Kidney epithelial cell (primary cell): Measurements from ENCODE around the gene COL4A3. TPM values are rescaled to one million over a fixed set of nuclear protein-coding genes. Genes with fewer than 3 reads are reported as not detected.

Experiments
- DNase-seq: peaks from one replicate; pipeline ENCODE4 v3.0.0-alpha.2; 2010; ENCODE audit warnings: low read depth
- H3K27me3 ChIP-seq: 2 replicates; pipeline ENCODE4 v1.6.0; 2011; ENCODE audit warnings: low read length; ENCODE audit not compliant: control insufficient read depth, insufficient read depth
- H3K36me3 ChIP-seq: 2 replicates; pipeline ENCODE4 v1.5.1; 2011; ENCODE audit warnings: low read length; ENCODE audit not compliant: control insufficient read depth, insufficient read depth
- H3K4me3 ChIP-seq: 2 replicates; pipeline ENCODE4 v1.5.1; 2011; ENCODE audit warnings: low read depth, mild to moderate bottlenecking, control low read depth, low read length
- total RNA-seq: library from RNA; depleted of rRNA; stranded (reverse); fragments of >200 nt; gene quantifications from 2 replicates; pipeline ENCODE4 v1.2.3, GENCODE V29; 2015
- TF ChIP-seq, protein P1 (sequence below): IDR thresholded peaks from 2 replicates; pipeline ENCODE4 v1.5.1; 2011; ENCODE audit warnings: mild to moderate bottlenecking, moderate library complexity, low read length, control low read depth, inconsistent platforms; ENCODE audit not compliant: insufficient read depth, poor library complexity, severe bottlenecking

The COL4A3 gene
- total RNA-seq, 1 donor from 2014 or later: 2.3 TPM

GRCh38 chr2:227349989-227350612, 185.7 kb downstream of the COL4A3 start:
- Histone ChIP-seq H3K4me3 (no peak overlapping the region), H3K36me3 (no peaks in the 10 kb centered on the region), H3K27me3 (no peaks in the 10 kb centered on the region)
- no peak for DNase-seq
- TF ChIP-seq, protein P1, sequence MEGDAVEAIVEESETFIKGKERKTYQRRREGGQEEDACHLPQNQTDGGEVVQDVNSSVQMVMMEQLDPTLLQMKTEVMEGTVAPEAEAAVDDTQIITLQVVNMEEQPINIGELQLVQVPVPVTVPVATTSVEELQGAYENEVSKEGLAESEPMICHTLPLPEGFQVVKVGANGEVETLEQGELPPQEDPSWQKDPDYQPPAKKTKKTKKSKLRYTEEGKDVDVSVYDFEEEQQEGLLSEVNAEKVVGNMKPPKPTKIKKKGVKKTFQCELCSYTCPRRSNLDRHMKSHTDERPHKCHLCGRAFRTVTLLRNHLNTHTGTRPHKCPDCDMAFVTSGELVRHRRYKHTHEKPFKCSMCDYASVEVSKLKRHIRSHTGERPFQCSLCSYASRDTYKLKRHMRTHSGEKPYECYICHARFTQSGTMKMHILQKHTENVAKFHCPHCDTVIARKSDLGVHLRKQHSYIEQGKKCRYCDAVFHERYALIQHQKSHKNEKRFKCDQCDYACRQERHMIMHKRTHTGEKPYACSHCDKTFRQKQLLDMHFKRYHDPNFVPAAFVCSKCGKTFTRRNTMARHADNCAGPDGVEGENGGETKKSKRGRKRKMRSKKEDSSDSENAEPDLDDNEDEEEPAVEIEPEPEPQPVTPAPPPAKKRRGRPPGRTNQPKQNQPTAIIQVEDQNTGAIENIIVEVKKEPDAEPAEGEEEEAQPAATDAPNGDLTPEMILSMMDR: no peak

GRCh38 chr2:227351639-227352038, 187.2 kb downstream of the COL4A3 start:
- TF ChIP-seq, protein P1: no peak
- Histone ChIP-seq H3K27me3 (no peaks in the 10 kb centered on the region), H3K36me3 (no peaks in the 10 kb centered on the region), H3K4me3 (no peak overlapping the region)
- no peak for DNase-seq

GRCh38 chr2:227360351-227360750, 195.9 kb downstream of the COL4A3 start:
- DNase-seq: no peak
- TF ChIP-seq, protein P1: no peak
- H3K4me3 ChIP-seq: no peak overlapping the region
- no peaks in the 10 kb centered on the region for H3K27me3 ChIP-seq
- no peaks in the 10 kb centered on the region for H3K36me3 ChIP-seq

DNA sequence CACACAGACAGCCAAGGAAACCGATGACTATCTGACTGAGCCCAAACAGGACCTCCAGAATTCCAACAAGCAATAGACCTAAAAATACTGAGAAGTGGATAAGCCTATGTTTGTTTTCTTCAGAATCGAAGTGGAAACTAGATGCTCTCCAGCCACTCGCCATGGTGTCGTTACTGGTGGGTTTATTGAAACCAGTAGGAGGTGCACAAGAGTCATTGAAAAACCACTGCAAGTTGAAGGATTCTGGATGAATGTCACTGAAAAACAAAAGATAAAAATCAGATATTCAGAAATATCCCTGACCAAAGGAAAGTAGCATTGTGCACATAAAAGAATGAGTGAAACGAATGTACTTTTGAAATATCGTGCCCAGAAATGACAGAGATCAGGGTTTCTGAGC, 199.3 kb downstream of the COL4A3 start:
- DNase-seq: no peak
- TF ChIP-seq, protein P1: peak; percentile 7
- no peaks in the 10 kb centered on the region for H3K27me3 ChIP-seq

More for the DNA sequence above, 199.3 kb downstream of the COL4A3 start:
- H3K4me3 ChIP-seq: no peak overlapping the region
- H3K36me3 ChIP-seq: no peaks in the 10 kb centered on the region

Other genes with a start within 250 kb of the COL4A3 start
- gene COL4A4, start 419 bp upstream of the COL4A3 start, total RNA-seq: 3.4 and 4.0 TPM in 2 replicates
- 94.8 and 112 TPM in 2 replicates for gene MFF, start 160.6 kb downstream of the COL4A3 start, total RNA-seq
- gene TM4SF20, start 214.7 kb downstream of the COL4A3 start, total RNA-seq: not detected in 2 replicates
- not detected in 2 replicates for gene SCYGR1, start 223.3 kb downstream of the COL4A3 start, total RNA-seq